GM21447 (cell line): ENCODE data around the gene GRK2.
A peak's percentile ranks its signal among the peaks of the same experiment; 100 is the strongest.

Experiments
- ATAC-seq: cut with Tn5 transposase; IDR thresholded peaks from one replicate; pipeline ENCODE4 v1.9.1; 2021; ENCODE audit not compliant: unreplicated experiment

Gene GRK2

GRCh38 chr11:67280788-67281551, 14.7 kb downstream of the GRK2 start:
- ATAC-seq: no peak

DNA sequence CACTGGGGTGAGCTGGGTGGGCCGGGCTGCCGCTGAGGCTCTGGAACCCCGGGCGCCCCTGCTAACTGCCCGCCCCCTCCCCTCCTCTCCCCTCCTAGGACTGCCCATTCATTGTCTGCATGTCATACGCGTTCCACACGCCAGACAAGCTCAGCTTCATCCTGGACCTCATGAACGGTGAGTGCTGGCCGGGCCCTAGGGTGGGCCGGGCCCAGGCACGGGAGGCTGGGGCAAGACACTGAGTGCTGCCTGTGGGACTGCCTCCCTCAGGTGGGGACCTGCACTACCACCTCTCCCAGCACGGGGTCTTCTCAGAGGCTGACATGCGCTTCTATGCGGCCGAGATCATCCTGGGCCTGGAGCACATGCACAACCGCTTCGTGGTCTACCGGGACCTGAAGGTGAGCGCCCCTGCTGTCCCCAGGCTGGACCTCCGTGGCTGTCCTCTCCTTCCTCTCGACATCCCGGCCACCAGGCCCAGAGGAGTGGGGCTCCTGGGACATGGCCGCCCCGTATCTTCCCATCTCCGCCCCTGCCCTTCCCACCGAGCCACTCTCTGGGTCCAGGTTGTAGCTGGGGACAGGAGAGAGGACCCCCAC, 15.4 kb downstream of the GRK2 start:
- no peak for ATAC-seq

DNA sequence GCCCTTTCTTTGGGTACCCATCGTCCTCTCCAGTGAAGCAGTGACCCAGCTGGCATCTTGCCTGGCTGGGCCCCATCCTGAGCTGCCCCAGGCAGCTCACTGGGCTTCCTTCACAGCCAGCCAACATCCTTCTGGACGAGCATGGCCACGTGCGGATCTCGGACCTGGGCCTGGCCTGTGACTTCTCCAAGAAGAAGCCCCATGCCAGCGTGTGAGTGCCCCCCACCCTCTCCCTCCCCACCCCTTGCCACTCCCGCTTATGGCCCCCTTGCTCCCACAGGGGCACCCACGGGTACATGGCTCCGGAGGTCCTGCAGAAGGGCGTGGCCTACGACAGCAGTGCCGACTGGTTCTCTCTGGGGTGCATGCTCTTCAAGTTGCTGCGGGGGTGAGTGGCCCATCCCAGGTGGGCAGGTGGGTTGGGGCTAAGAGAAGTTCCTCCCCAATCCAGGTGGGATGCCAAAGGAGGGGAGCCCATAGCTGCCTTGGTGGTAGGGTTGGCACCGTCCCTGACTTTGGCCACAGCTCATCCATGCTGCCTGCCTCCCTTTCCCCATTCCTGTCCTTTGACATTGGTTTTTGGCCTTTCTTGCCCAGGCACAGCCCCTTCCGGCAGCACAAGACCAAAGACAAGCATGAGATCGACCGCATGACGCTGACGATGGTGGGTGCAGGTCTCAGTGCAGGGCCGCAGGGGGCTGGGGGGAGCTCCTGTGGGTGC, 16.0 kb downstream of the GRK2 start:
- ATAC-seq: no peak

- ATAC-seq: no peak
Observed at GRCh38 chr11:67282876-67283371, 16.7 kb downstream of the GRK2 start.

DNA sequence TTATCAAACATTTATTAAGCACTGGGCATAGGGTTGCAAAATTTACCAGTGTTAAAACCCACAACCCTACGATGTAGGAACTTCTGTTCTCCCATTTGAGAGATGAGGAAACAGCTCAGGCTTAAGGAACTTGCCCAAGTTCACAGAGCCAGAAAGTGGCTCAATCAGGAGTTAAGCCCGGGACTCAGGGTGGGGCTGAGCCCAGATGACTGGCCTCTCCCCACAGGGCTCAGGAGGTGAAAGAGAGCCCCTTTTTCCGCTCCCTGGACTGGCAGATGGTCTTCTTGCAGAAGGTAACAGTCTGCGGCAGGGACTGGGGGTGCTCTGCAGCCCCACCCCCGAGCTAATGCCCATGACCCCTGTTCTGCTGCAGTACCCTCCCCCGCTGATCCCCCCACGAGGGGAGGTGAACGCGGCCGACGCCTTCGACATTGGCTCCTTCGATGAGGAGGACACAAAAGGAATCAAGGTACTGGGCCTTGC, 17.2 kb downstream of the GRK2 start:
- no peak for ATAC-seq

GRCh38 chr11:67284811-67285540, 18.7 kb downstream of the GRK2 start:
- no peak for ATAC-seq

- no peak for ATAC-seq
Observed at GRCh38 chr11:67285541-67286498, 19.5 kb downstream of the GRK2 start.

DNA sequence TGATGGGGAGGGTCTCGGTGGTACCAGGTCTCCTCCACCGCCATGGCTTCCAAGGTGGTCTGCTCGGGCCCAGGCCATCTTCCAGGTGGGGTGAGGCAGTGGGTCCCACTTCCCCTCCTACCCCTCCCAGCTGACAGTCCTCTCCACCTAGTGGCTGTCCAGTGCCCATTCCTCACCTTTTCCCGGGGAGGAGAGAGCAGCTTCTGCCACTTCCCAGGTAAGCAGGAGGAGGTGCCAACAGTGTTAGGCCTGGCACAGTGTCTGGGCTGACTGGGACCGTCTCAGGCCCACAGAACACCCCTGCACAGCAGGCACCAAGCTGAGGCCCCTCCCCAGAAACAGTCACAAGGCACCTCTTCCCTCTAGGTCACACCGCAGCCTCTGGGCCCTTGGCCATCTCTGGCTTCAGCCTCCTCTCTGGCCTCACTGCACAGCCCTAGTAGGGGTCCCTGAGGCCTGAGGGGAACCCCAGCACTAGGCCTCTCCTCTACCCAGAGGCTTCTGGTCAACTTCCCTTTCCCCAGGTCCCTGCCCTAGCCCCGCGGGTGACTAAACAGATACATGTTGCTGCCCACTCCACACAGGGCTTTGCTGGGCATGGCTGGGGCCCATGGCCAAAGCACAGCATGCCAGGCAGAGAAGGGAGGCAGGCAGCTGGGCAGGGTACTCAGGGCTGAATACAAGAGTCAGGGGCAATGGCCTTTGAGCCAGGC, 20.5 kb downstream of the GRK2 start:
- ATAC-seq: no peak

GRCh38 chr11:67287355-67288197, 21.3 kb downstream of the GRK2 start:
- no peak for ATAC-seq

DNA sequence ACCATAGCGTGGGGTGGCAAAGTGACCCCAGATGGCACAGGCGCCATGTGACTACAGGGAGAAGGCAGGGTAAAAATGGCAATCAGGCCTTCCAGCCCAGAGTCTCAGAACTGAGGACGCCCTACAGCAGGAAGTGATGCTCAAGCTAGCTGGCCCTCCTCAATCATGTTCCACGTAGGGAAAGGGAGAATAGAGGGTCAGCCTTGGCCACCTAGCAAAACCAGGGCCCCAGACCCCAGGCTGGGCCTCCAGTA, 21.9 kb downstream of the GRK2 start:
- ATAC-seq: no peak

GRCh38 chr11:67288452-67289225, 22.4 kb downstream of the GRK2 start:
- peak; percentile 56 for ATAC-seq

- ATAC-seq: peak; percentile 25
Observed at GRCh38 chr11:67289226-67289650, 23.0 kb downstream of the GRK2 start, which contains the start of gene ANKRD13D. TSS of gene ANKRD13D (plus strand) at chr11:67289303. CDS start at chr11:67289461, 158 bp downstream.

- no peak for ATAC-seq
Observed at GRCh38 chr11:67289651-67290479, 23.6 kb downstream of the GRK2 start.

GRCh38 chr11:67290801-67291200, 24.5 kb downstream of the GRK2 start:
- no peak for ATAC-seq

GRCh38 chr11:67291481-67292381, 25.5 kb downstream of the GRK2 start:
- ATAC-seq: no peak

DNA sequence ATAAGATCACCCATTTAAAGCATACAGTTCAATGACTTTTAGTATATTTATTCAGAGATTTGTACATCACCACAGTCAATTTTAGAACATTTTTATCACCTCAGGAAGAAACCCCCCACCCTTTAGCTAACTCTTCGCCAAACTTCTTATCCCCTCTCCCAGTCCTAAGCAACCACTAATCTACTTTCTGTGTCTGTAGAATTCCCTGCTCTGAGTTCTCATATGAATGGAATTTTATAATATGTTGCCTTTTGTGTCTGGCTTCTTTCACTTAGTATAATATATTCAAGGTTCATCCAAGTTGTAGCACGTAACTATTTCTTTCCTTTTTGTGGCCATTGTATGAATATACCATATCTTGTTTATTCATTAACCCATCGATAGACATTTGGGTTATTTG, 26.4 kb downstream of the GRK2 start:
- ATAC-seq: no peak
